ENCODE data around the gene DENR.

GRCh38 chr12:122813310-122813713 is 60.7 kb downstream of the DENR start:
- TF ChIP-seq POLR2A (IDR thresholded peaks at IDR 0.05; ENCODE audit: low read depth, low read length) (no peak), POLR2AphosphoS5 (IDR thresholded peaks at IDR 0.05; ENCODE audit: low read depth, low read length) (no peak)

All from GM12892 (cell line).